Raji (cell line): ENCODE measurements around the gene TNNI3K.

Experiments
- POLR2A ChIP-seq: IDR thresholded peaks from 2 replicates; pipeline ENCODE4 v1.6.1; 2011; ENCODE audit warnings: low read depth, low read length, control low read depth; ENCODE audit not compliant: insufficient read depth

The TNNI3K gene

DNA sequence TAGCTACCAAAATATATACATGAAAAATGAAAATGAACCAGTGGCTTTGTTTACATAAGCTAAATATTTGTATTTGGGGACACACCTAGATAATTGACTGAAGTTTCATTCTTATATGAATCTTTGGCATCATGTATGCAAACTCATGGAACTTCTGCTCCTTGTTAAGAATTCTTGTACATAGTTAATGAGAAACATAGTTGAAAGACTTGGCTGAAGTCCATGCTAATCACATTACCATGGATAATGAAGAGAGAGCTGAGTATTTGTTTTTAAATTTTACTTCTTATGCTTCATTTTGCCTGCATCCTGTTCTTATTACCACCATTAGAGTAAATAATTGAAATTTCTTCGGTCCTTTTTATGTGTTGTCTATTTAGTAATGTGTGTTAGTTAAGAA, 168.4 kb downstream of the TNNI3K start:
- no peak for TF ChIP-seq POLR2A

DNA sequence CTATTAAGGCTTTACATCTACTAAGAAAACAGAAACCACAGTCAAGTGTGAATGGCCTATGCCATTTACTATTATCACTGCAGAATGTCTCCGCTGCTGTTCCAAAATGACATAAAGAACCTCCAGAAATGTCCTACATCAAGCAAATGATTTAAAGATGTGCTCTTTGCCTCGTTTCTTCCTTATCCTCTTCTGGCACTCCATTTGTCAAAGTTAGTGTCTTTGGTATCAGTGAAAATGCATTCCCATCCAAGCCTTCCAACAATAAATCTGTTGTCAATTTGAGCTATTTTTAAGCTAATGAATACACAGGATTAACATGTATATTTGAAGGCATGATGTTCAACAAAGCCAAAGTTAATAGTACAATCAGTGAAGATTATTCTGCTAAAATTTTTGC, 171.6 kb downstream of the TNNI3K start:
- no peak for TF ChIP-seq POLR2A

DNA sequence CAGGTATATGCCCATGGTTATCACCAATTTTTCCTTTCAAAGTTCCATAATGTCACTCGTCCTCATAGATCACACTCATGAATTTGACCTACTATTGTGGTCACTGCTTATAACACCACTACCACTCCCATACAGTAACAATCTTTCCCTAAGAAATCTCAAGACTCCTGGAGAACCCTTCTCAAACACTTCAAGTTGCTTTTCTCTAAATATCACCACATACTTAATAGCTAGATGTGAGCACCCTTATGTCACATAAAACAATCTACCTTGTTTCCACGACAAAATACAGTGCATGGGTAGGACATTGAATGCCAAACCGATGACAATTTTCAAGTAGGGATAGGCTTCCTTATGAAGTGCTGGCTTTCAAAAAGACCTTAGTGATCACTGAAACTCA, 172.7 kb downstream of the TNNI3K start:
- no peak for TF ChIP-seq POLR2A

DNA sequence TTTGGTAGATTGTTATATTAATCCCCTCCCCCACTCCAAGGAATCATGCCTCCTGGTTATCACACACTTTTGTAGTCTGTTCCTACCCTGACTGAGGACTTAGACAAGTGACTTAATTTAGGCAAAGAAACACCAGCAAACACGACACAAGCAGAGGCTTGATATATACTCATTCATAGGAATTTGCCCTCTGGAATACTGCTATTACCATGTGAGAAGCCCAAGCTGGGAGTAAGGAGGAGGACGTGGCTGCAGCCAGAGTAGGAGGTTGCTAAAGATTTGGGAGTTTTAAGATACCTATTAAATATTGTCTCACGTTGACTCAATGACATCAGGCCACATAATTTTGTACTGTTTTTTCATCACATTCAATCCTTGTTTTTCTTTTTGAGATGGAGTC, 177.1 kb downstream of the TNNI3K start:
- TF ChIP-seq POLR2A, result no peak

DNA sequence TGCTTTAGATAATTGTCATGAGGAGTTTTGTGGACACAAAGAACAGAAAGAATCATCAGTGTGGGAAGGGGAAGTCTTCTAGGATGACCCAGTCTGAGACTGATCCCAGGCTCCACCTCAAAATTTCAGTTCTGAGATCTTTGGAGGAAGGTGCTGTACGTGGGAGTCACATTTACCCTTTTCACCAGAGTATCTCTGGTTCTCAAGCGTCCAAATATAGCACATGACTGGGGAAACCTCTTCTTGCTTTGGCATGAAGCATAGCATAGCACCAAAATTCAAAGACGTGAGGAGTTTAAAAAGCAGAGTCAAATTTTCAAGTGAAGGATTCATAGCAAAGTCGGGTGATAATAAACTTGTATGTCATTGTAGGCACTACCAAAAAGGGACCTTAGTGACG, 180.7 kb downstream of the TNNI3K start:
- TF ChIP-seq POLR2A, result no peak

DNA sequence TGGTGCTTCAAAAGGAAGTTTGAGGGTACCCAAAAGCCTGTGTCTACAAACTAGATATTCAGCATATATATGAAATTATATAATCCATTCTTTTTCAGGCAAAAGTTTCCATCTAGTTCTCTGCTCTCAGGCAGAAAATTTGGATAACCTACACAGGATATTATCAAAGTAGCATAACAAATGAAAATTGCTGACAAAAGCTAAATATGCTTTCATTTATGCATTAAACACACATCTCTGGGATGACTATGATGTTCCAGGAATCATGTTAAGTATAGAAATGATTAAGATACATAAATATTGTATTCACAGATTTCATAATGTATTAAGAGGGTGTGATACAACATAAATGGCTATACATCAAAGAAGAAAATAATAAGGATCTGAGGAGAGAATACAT, 184.4 kb downstream of the TNNI3K start:
- no peak for TF ChIP-seq POLR2A

DNA sequence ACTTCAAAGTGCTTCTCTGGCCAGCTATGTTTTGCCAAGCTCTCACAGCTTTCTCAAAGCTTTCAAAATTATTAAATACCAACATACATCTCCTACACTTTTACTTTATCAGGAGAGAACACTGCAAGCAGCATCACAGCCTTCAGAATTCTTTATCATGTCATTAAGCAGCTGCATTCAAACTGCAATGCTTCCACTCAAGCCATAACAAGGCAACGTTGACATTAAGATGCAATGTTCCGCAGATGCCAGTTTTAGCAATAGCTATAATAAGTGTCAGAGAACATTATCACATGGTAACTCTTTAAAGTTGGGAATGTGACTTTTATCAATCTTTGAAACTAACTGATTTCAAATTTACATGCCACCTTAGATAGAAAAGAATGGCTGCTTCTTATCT, 185.3 kb downstream of the TNNI3K start:
- no peak for TF ChIP-seq POLR2A

DNA sequence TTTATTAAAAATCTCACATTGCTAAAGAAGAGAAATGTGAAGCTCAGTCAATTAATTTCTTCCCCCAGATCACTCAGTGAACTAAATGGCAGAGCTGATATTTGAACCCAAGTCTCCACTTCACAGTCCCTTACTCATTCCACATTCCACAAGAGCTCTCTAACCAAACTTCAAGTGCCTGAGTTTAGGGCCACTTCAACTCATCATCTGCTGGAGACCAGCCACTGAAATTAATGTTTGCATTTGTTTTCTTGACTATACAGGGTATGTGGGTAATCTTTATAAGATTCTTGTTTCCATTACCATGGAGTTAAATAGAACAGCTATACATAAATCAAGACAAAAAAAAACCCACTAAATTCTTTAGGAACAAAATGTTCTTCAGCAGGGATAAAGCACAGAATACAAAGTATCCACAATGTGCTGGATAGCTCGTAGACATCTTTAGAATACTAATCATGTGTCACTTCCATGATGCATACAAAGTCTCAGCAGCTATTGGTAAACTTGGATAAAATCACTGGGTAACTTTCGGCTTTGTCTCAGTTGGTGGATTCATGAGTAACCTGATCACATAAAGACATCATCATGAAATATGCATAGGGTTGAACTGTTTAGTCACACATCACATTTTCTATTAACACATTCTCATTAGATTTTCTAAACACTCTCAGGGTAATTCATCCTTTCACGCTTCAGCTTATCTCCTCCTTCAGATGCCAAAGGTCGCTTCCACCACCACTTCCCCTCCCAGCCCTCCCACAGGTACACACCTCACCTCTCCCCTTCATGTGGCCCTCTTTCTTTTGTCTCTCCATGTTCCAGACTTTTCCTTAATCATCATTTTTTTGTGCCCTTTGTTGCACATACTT, 187.5 kb downstream of the TNNI3K start:
- TF ChIP-seq POLR2A, result no peak

DNA sequence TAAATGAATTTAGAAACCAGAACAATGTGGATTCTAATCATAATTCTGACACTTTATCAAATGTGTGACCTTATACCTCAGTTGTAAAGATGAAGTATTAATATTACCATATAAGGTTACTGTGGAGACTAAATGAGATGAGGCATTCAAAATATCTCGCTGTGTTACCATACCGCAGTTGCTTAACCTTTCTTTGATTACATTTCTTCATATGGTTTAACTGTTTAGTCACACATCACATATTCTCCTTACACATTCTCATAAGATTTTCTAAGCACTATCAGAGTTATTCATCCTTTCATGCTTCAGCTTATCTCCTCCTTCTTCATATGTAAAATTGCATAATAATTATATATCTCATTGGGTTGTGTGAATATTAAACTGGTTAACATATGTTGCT, 188.3 kb downstream of the TNNI3K start:
- no peak for TF ChIP-seq POLR2A

DNA sequence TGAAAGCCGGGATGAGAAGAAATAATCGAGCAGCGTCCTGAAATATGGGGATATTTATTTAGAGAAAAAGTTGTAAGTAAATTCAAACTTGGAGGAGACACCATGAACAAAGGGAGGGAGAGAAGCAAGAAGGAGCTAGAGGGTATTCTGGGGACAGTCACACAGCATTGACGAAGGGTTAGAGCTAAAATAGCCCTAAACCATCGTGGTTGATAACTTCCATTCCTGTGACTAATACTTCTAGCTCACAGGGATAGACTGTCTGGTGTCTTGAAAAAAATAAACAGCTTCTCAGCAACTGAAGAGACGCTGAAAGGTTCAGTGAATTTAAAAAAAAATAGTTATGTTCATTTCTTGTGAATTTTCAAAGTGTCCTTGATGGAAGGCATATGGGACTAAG, 190.5 kb downstream of the TNNI3K start:
- TF ChIP-seq POLR2A, result no peak

DNA sequence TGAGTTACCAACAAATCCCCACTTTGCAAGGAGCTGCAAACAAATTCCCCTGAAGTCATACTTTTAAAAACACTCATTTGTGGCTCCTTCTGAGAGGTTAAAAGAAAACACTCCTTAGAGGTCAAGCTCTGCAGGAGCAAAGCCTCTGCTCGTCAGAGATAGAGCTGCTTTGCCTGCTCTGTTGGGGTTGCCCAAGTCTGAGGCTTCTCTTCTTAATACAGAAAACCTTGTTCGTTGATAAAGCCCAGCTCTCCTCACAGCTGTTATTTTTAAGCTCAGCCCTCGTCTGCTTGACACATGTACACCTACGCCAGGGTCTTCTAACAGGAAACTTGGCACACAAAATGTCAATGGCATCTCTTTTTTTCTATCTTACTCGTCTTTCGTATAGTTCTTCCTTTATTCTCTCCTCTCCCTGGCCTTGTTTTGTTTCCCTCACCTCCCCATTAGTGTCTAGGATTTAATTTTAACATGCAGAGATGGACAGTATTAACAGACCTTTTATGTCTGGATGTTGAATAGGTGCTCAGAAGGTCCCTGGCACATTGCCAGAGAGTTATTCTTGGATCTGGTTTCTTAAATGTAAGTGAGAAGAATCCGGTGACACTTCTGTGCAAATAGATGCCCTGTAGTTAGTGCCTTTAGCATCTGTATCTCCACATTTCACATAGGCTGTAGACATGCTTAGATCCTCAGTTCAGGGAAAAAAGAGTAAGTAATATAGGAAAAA, 191.2 kb downstream of the TNNI3K start:
- no peak for TF ChIP-seq POLR2A

DNA sequence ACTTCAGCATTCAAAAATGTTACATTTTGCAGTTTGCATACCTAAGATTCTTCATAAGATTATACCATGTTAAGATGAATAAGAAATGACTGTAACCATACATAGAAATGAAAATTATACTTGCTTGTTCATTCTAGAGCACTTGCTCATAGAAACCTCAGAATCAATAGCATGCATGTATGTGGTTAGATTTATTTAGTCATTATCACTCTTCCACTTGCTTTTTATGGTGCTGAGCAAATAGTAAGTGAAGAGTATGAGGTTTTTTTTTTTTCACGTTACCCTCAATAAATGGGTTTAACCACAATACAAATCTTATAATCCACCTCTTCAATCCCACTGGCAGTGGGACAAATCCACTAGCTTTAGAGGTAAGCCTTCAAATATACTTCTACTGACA, 192.5 kb downstream of the TNNI3K start:
- no peak for TF ChIP-seq POLR2A

DNA sequence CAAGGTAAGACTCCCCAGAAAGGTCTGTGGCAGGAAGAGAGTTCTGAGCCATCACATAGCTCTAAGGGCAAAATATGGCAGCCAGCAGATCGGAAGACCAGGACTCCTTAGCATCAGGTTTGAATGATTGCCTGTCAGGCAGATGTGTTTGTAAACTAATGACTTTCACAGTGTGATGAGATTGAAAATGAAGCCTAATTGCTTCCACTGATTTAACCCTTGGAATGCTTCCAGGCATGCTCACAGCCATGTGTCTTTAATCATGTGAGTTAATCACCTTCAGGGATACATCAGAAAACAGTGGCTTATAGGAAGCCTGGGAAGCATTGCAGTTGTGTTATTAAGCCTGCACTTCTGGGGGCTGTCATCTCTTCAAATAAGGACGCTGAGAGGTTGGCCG, 194.4 kb downstream of the TNNI3K start:
- TF ChIP-seq POLR2A, result no peak

DNA sequence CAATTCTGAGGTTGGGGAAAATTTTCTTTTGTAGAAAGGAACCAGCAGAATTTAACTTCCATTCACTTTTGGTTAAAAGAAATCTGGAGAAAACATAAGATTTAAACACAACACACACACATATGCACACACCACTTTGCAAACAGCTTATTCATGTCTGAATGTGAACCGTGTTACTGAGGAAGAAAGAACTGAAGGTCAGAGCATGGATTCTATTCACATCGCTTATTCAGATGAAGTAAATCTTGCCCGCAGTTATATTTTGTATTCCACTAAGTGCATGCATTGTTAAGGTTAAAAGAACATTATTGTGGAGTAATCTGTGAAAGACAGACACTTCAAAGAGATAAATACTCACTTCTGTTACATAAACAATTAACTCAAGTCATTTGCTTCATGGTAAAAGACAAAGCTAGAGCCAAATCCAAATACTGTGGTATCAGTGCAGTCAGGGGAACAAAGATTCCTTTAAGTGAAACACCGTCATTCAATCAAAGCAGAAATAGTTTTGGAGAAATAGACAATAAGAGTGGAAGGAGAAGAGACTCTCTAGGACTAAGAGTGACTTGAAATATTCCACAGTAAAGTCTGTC, 195.3 kb downstream of the TNNI3K start:
- no peak for TF ChIP-seq POLR2A

DNA sequence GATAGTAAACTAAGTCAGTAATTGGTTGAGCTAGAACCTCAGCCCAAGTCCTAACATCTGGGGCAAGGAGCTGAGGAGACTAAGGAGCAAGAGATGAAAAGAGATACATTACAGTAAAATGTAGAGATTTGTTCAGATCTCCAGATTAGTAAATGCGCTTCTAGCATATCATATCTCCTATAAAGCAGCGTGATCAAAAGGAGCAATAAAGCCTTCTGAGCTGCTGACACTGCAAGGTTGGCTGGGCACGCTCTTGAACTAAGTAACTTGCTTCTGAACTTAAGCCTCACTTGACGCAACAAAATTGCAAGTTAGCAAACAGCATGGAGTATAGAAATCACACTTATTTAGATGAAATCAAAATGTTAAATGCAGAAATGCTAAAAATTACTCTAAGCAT, 196.3 kb downstream of the TNNI3K start:
- no peak for TF ChIP-seq POLR2A

DNA sequence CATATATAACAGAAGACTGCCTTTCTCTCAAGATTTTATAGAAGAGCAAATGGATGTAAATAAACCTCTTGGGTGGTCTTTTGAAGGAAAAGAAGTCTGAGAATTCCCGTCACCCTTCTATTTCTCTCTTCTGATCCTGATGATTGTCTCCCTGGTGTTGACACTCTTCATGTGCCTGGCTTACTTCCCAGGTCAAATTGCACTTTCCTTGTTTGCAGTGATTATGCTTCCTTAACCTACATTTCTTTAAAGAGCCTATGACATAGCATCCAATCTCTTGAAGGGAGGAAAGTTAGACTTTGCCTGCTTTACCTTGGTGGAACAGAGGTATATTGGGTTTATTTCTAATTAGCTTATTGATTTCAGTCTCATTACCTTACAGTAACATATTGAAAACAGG, 197.1 kb downstream of the TNNI3K start:
- no peak for TF ChIP-seq POLR2A
